HUDEP-2 (cell line): ENCODE data around the gene RTN4.
"Not testable (repeated sequence)": the region's sequence is repeated elsewhere in the genome, so short reads cannot be mapped to it uniquely, and the experiment has no call there.

Experiments used
- DNase-seq, 76 experiments: peaks; one replicate each; lab custom pipeline; 2025; ENCODE audit not compliant: unreplicated experiment in 76 of 76; lab: John Stamatoyannopoulos, UW

The RTN4 gene

GRCh38 chr2:55050100-55050994 lies at the start of gene RTN4:
RTN4 (minus strand) TSS chr2:55050451; CDS start chr2:55050300, 151 bp downstream.
- DNase-seq: peak; percentile 68 to 99 (median 98)

GRCh38 chr2:55099493-55099877 lies 49.2 kb upstream of the RTN4 start:
- DNase-seq: no peak

GRCh38 chr2:55097461-55098410 lies 47.5 kb upstream of the RTN4 start:
- DNase-seq: peak in 2 of 76 experiments; percentile 7 to 8

GRCh38 chr2:55097082-55097460 lies 46.8 kb upstream of the RTN4 start:
- peak in 1 of 76 experiments; percentile 8 for DNase-seq

- no peak for DNase-seq
Observed at GRCh38 chr2:55096586-55096985, 46.3 kb upstream of the RTN4 start.

GRCh38 chr2:55093381-55093780 lies 43.1 kb upstream of the RTN4 start:
- no peak for DNase-seq

- no peak for DNase-seq
Observed at GRCh38 chr2:55092439-55092838, 42.2 kb upstream of the RTN4 start.

GRCh38 chr2:55091681-55092080 lies 41.4 kb upstream of the RTN4 start:
- DNase-seq: not testable (repeated sequence)

GRCh38 chr2:55090702-55091101 lies 40.5 kb upstream of the RTN4 start:
- peak in 3 of 76 experiments; percentile 4 to 45 (median 4) for DNase-seq

GRCh38 chr2:55089726-55090125 lies 39.5 kb upstream of the RTN4 start:
- DNase-seq: no peak

GRCh38 chr2:55088400-55088799 lies 38.1 kb upstream of the RTN4 start:
- DNase-seq: no peak

GRCh38 chr2:55087936-55088335 lies 37.7 kb upstream of the RTN4 start:
- peak in 21 of 76 experiments; percentile 5 to 60 (median 23) for DNase-seq

- peak in 14 of 76 experiments; percentile 4 to 55 (median 18) for DNase-seq
Observed at GRCh38 chr2:55087501-55087900, 37.2 kb upstream of the RTN4 start.

GRCh38 chr2:55085113-55086040 lies 35.1 kb upstream of the RTN4 start:
- DNase-seq: no peak

GRCh38 chr2:55084641-55085040 lies 34.4 kb upstream of the RTN4 start:
- no peak for DNase-seq

GRCh38 chr2:55080204-55080738 lies 30.0 kb upstream of the RTN4 start:
- no peak for DNase-seq

GRCh38 chr2:55078956-55079355 lies 28.7 kb upstream of the RTN4 start:
- no peak for DNase-seq

GRCh38 chr2:55076721-55077120 lies 26.5 kb upstream of the RTN4 start:
- DNase-seq: no peak

- not testable (repeated sequence) for DNase-seq
Observed at GRCh38 chr2:55076019-55076418, 25.8 kb upstream of the RTN4 start.
